ENCODE data around the gene RNF40. TPM values are rescaled to one million over a fixed set of nuclear protein-coding genes. Genes with fewer than 3 reads are reported as not detected.

The RNF40 gene
- total RNA-seq, 4 donors from 2014 or later = 55.3 to 105 (median 77.8) TPM

DNA sequence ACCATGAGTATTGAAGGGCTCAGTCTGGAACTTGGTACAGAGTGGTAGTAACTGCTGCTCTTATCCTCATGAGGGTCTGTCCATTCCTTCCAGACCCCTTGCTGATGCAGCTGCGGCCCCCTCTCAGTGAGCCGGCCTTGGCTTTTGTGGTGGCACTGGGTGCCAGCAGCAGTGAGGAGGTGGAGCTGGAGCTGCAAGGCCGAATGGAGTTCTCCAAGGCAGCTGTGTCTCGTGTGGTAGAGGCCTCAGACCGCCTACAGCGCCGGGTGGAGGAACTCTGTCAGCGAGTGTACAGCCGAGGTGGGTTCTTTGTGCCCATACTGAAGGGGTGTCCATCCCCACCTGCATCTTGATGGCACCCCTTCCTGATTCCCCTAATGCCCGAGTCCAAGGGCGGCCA is 2.0 kb downstream of the RNF40 start:
- no peak for DNase-seq
- in situ Hi-C loops (cut with MboI; ENCODE audit: low pct_ligation_motif_present in 1 of 4, low pct_unique_long_range_greater_than_20kb in 1 of 4, low sequenced_read_pairs in 3 of 4) = no loop called here
- no peaks in the 10 kb centered on the region for H3K27me3 ChIP-seq
- no peak overlapping the region for H3K27ac ChIP-seq
- H3K4me3 ChIP-seq = no peak overlapping the region
- H3K36me3 ChIP-seq = peaks cover 0 to 50% (median 22%) of the 10 kb centered on the region in 4 donors
- peaks cover 20 to 29% (median 25%) of the 10 kb centered on the region in 4 donors for H3K4me1 ChIP-seq
- WGBS, 2 donors (ENCODE audit: low coverage in 1 of 2) = 92 to 93% methylated on average over 5 to 11 of the region's 11 CpGs
- no peaks in the 10 kb centered on the region for H3K9me3 ChIP-seq
- TF ChIP-seq POLR2AphosphoS5 (IDR thresholded peaks at IDR 0.05) (no peak), POLR2A (IDR thresholded peaks at IDR 0.05) (no peak), EP300 (IDR thresholded peaks at IDR 0.05; ENCODE audit: low read depth) (no peak)
- TF ChIP-seq, protein P1, sequence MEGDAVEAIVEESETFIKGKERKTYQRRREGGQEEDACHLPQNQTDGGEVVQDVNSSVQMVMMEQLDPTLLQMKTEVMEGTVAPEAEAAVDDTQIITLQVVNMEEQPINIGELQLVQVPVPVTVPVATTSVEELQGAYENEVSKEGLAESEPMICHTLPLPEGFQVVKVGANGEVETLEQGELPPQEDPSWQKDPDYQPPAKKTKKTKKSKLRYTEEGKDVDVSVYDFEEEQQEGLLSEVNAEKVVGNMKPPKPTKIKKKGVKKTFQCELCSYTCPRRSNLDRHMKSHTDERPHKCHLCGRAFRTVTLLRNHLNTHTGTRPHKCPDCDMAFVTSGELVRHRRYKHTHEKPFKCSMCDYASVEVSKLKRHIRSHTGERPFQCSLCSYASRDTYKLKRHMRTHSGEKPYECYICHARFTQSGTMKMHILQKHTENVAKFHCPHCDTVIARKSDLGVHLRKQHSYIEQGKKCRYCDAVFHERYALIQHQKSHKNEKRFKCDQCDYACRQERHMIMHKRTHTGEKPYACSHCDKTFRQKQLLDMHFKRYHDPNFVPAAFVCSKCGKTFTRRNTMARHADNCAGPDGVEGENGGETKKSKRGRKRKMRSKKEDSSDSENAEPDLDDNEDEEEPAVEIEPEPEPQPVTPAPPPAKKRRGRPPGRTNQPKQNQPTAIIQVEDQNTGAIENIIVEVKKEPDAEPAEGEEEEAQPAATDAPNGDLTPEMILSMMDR (IDR thresholded peaks at IDR 0.05) = no peak
- intact Hi-C loops (cut with DNase I; ENCODE audit: low total_unique reads) = loop anchor here (5.0 to 10.0 kb wide), 2 partner anchors 59 to 653 kb away; no protein-coding TSS in a partner anchor

DNA sequence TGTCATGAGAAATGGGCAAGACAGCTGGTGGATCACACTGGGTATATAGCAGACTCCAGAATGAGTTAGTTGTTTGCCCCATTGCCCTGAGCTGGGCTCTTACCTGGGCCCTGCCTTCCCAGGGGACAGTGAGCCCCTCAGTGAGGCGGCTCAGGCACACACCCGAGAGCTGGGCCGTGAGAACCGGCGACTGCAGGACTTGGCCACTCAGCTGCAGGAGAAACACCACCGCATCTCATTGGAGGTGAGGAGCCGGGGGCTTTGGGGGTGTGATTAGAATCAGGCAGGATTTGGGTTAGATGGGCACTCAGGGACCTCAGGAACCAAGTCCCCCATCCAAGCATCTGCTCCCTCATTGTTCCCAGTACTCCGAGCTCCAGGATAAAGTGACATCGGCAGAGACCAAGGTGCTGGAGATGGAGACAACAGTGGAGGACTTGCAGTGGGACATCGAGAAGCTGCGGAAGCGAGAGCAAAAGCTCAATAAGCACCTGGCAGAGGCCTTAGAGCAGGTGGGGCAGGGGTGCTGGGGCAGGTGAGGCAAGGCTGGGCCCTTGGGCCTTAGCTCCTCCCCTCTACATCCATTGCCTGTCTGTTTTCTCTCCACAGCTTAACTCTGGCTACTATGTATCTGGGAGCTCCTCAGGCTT is 2.8 kb downstream of the RNF40 start:
- intact Hi-C loops (cut with DNase I; ENCODE audit: low total_unique reads) (loop anchor here (5.0 to 10.0 kb wide), 2 partner anchors 60 to 652 kb away; no protein-coding TSS in a partner anchor), in situ Hi-C loops (cut with MboI; ENCODE audit: low pct_ligation_motif_present in 1 of 4, low pct_unique_long_range_greater_than_20kb in 1 of 4, low sequenced_read_pairs in 3 of 4) (no loop called here)
- H3K36me3 ChIP-seq = peaks cover 0 to 57% (median 26%) of the 10 kb centered on the region in 4 donors
- H3K27me3 ChIP-seq = no peaks in the 10 kb centered on the region
- H3K9me3 ChIP-seq = no peaks in the 10 kb centered on the region
- H3K4me1 ChIP-seq = peaks cover 20 to 29% (median 25%) of the 10 kb centered on the region in 4 donors
- DNase-seq = no peak
- WGBS, 2 donors (ENCODE audit: low coverage in 1 of 2) = 96 to 100% methylated on average over 1 to 12 of the region's 12 CpGs
- no peak for TF ChIP-seq EP300 (IDR thresholded peaks at IDR 0.05; ENCODE audit: low read depth)
- TF ChIP-seq POLR2AphosphoS5 (IDR thresholded peaks at IDR 0.05) = no peak
- TF ChIP-seq POLR2A (IDR thresholded peaks at IDR 0.05) = no peak
- TF ChIP-seq, protein P1 (IDR thresholded peaks at IDR 0.05) = no peak
- no peak overlapping the region for H3K4me3 ChIP-seq
- no peak overlapping the region for H3K27ac ChIP-seq

DNA sequence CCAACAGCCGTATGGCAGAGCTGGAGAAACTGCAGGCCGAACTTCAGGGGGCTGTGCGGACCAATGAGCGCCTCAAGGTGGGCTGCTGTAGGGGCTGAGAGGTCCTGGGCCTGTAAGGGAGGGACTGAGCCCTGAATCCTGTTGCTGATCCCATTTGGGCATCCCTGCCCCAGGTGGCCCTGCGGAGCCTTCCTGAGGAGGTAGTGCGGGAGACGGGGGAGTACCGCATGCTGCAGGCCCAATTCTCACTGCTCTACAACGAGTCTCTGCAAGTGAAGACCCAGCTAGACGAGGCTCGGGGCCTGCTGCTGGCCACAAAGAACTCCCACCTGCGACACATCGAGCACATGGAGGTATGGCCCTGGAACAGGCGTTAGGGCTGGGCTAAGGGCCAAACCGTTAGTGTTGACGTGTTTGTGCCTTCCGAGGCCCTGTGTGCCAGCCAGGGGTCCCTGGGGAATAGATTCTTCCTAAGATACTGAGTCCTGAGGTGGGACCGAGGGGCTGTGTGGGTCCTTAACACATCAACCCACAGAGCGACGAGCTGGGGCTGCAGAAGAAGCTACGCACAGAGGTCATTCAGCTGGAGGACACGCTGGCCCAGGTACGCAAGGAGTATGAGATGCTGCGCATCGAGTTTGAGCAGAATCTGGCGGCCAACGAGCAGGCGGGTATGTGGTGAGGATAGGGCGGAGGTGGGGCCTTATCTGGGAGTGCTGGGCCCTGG is 4.2 kb downstream of the RNF40 start:
- intact Hi-C loops (cut with DNase I; ENCODE audit: low total_unique reads) = loop anchor here (10.0 kb wide), 1 partner anchor 62 kb away; no protein-coding TSS in a partner anchor

DNA sequence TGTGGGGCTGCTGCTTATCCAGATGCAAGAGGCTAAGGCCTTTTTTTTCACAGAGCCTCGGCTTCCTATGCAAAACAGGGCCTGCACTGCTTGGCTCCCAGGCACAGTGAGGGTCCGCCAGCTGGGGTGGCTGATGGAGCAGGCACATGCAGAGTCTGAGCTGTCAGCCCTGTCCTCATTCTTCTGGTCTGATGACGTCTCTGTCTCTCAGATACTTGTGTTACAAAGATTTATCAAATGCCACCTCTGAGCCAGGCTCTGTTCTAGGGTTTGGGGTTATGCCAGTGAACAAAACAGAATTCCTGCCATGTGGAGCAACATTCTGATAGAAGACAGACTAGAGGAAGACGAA is 4.8 kb downstream of the RNF40 start:
- no peaks in the 10 kb centered on the region for H3K9me3 ChIP-seq
- intact Hi-C loops (cut with DNase I; ENCODE audit: low total_unique reads) (loop anchor here (10.0 kb wide), 1 partner anchor 62 kb away; no protein-coding TSS in a partner anchor), in situ Hi-C loops (cut with MboI; ENCODE audit: low pct_ligation_motif_present in 1 of 4, low pct_unique_long_range_greater_than_20kb in 1 of 4, low sequenced_read_pairs in 3 of 4) (no loop called here)
- H3K4me1 ChIP-seq = peaks cover 13 to 21% (median 15%) of the 10 kb centered on the region in 4 donors
- WGBS, 2 donors (ENCODE audit: low coverage in 1 of 2) = 86 to 100% methylated on average over 1 to 4 of the region's 4 CpGs
- no peak overlapping the region for H3K27ac ChIP-seq
- H3K27me3 ChIP-seq = no peaks in the 10 kb centered on the region
- H3K4me3 ChIP-seq = no peak overlapping the region
- no peak for DNase-seq
- TF ChIP-seq, protein P1 (IDR thresholded peaks at IDR 0.05) = no peak
- TF ChIP-seq POLR2AphosphoS5 (IDR thresholded peaks at IDR 0.05) = no peak
- no peak for TF ChIP-seq POLR2A (IDR thresholded peaks at IDR 0.05)
- no peak for TF ChIP-seq EP300 (IDR thresholded peaks at IDR 0.05; ENCODE audit: low read depth)
- H3K36me3 ChIP-seq = peaks cover 0 to 71% (median 32%) of the 10 kb centered on the region in 4 donors

More for the DNA sequence above, 4.2 kb downstream of the RNF40 start:
- peaks cover 0 to 67% (median 29%) of the 10 kb centered on the region in 4 donors for H3K36me3 ChIP-seq
- H3K27me3 ChIP-seq = no peaks in the 10 kb centered on the region
- TF ChIP-seq EP300 (IDR thresholded peaks at IDR 0.05; ENCODE audit: low read depth) = no peak
- no peak for TF ChIP-seq POLR2AphosphoS5 (IDR thresholded peaks at IDR 0.05)
- TF ChIP-seq, protein P1 (IDR thresholded peaks at IDR 0.05) = no peak
- no peak for TF ChIP-seq POLR2A (IDR thresholded peaks at IDR 0.05)
- DNase-seq = no peak
- no peak overlapping the region for H3K4me3 ChIP-seq
- H3K9me3 ChIP-seq = no peaks in the 10 kb centered on the region
- no peak overlapping the region for H3K27ac ChIP-seq
- WGBS, 2 donors (ENCODE audit: low coverage in 1 of 2) = 93 to 100% methylated on average over 2 to 29 of the region's 29 CpGs
- peaks cover 13 to 21% (median 16%) of the 10 kb centered on the region in 4 donors for H3K4me1 ChIP-seq
- in situ Hi-C loops (cut with MboI; ENCODE audit: low pct_ligation_motif_present in 1 of 4, low pct_unique_long_range_greater_than_20kb in 1 of 4, low sequenced_read_pairs in 3 of 4) = no loop called here

Data from transverse colon (tissue), 4 donors.